ENCODE results near the gene SNRPE.

Gene SNRPE

GRCh38 chr1:203888807-203889251 is 27.4 kb downstream of the SNRPE start:
- DNase-seq = no peak

GRCh38 chr1:203891950-203892349 is 30.6 kb downstream of the SNRPE start:
- no peak for DNase-seq

GRCh38 chr1:203898458-203899352 is 37.3 kb downstream of the SNRPE start:
- no peak for DNase-seq

- DNase-seq = no peak
These were observed 37.9 kb downstream of the SNRPE start for GRCh38 chr1:203899353-203899716.

GRCh38 chr1:203899869-203900714 is 38.7 kb downstream of the SNRPE start:
- DNase-seq = no peak

GRCh38 chr1:203901581-203901980 is 40.2 kb downstream of the SNRPE start:
- no peak for DNase-seq

- no peak for DNase-seq
These were observed 43.9 kb downstream of the SNRPE start for GRCh38 chr1:203905275-203905674.

- peak; percentile 85 for DNase-seq
These were observed 45.5 kb downstream of the SNRPE start for GRCh38 chr1:203906932-203907331.

- DNase-seq = no peak
These were observed 46.5 kb downstream of the SNRPE start for GRCh38 chr1:203907901-203908300.

GRCh38 chr1:203911806-203912205 is 50.4 kb downstream of the SNRPE start:
- DNase-seq = no peak

- no peak for DNase-seq
These were observed 51.7 kb downstream of the SNRPE start for GRCh38 chr1:203913073-203913521.

GRCh38 chr1:203914292-203914691 is 52.9 kb downstream of the SNRPE start:
- no peak for DNase-seq

GRCh38 chr1:203915811-203916210 is 54.4 kb downstream of the SNRPE start:
- peak; percentile 16 for DNase-seq

GRCh38 chr1:203916756-203917155 is 55.4 kb downstream of the SNRPE start:
- DNase-seq = no peak
